ENCODE data around the gene STK17A.

Gene STK17A

GRCh38 chr7:43589133-43589478, 6.2 kb downstream of the STK17A start:
- Histone ChIP-seq H3K36me3 (ENCODE audit: control insufficient read depth in 2 of 2, insufficient read depth in 1 of 2, low read length in 2 of 2) (no peaks in the 10 kb centered on the region), H3K4me1 (ENCODE audit: control insufficient read depth, insufficient read depth, low read length) (peaks cover 32% of the 10 kb centered on the region), H3K27ac (ENCODE audit: extremely low read depth, low read depth, low read length) (no peak overlapping the region), H3K9me3 (ENCODE audit: control insufficient read depth, insufficient read depth, low read depth, low read length) (no peaks in the 10 kb centered on the region), H3K4me3 (ENCODE audit: low read depth, low read length) (no peak overlapping the region)
- ChIA-PET CTCF (interaction anchor here (1.5 to 3.1 kb wide), 2 partner anchors 111 to 250 kb away, joined by 4 to 12 read pairs; no protein-coding TSS in a partner anchor), POLR2A (no interaction called here)
- TF ChIP-seq SP2 (tag by site-specific recombination; IDR thresholded peaks at IDR 0.05) (no peak), ZNF555 (tag by site-specific recombination; conservative IDR thresholded peaks at IDR 0.05) (no peak), ZNF138 (tag by site-specific recombination; IDR thresholded peaks at IDR 0.05; ENCODE audit: borderline replicate concordance) (no peak), ZNF777 (tag by site-specific recombination; IDR thresholded peaks at IDR 0.05; ENCODE audit: borderline replicate concordance) (no peak), ZNF112 (tag by site-specific recombination; IDR thresholded peaks at IDR 0.05) (no peak), MZF1 (tag by site-specific recombination; IDR thresholded peaks at IDR 0.05; ENCODE audit: borderline replicate concordance) (no peak)

- CTCF ChIA-PET: interaction anchor here (3.1 kb wide), 1 partner anchor 110 kb away, joined by 12 read pairs; no protein-coding TSS in a partner anchor
- H3K4me3 ChIP-seq (ENCODE audit: low read depth, low read length): no peak overlapping the region
- H3K27ac ChIP-seq (ENCODE audit: extremely low read depth, low read depth, low read length): no peak overlapping the region
- H3K36me3 ChIP-seq (ENCODE audit: control insufficient read depth in 2 of 2, insufficient read depth in 1 of 2, low read length in 2 of 2): no peaks in the 10 kb centered on the region
- TF ChIP-seq ZNF302 (tag by site-specific recombination; IDR thresholded peaks at IDR 0.05; ENCODE audit: low read depth) (no peak), ZNF664 (tag by site-specific recombination; IDR thresholded peaks at IDR 0.05) (no peak), ZNF311 (tag by site-specific recombination; IDR thresholded peaks at IDR 0.05; ENCODE audit: borderline replicate concordance) (no peak), ZSCAN18 (tag by site-specific recombination; IDR thresholded peaks at IDR 0.05) (no peak), ZNF544 (tag by site-specific recombination; IDR thresholded peaks at IDR 0.05) (no peak), ZNF473 (tag by site-specific recombination; IDR thresholded peaks at IDR 0.05) (no peak), ZFP69B (tag by site-specific recombination; IDR thresholded peaks at IDR 0.05) (no peak), ZFP3 (tag by site-specific recombination; IDR thresholded peaks at IDR 0.05; ENCODE audit: low read depth) (no peak), ZNF747 (tag by site-specific recombination; IDR thresholded peaks at IDR 0.05) (no peak), ZNF792 (tag by site-specific recombination; IDR thresholded peaks at IDR 0.05) (no peak), ZSCAN23 (tag by site-specific recombination; IDR thresholded peaks at IDR 0.05) (no peak)
- TF ChIP-seq, protein P1, sequence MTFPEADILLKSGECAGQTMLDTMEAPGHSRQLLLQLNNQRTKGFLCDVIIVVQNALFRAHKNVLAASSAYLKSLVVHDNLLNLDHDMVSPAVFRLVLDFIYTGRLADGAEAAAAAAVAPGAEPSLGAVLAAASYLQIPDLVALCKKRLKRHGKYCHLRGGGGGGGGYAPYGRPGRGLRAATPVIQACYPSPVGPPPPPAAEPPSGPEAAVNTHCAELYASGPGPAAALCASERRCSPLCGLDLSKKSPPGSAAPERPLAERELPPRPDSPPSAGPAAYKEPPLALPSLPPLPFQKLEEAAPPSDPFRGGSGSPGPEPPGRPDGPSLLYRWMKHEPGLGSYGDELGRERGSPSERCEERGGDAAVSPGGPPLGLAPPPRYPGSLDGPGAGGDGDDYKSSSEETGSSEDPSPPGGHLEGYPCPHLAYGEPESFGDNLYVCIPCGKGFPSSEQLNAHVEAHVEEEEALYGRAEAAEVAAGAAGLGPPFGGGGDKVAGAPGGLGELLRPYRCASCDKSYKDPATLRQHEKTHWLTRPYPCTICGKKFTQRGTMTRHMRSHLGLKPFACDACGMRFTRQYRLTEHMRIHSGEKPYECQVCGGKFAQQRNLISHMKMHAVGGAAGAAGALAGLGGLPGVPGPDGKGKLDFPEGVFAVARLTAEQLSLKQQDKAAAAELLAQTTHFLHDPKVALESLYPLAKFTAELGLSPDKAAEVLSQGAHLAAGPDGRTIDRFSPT (tag by site-specific recombination; IDR thresholded peaks at IDR 0.05): no peak
- TF ChIP-seq, protein P2, sequence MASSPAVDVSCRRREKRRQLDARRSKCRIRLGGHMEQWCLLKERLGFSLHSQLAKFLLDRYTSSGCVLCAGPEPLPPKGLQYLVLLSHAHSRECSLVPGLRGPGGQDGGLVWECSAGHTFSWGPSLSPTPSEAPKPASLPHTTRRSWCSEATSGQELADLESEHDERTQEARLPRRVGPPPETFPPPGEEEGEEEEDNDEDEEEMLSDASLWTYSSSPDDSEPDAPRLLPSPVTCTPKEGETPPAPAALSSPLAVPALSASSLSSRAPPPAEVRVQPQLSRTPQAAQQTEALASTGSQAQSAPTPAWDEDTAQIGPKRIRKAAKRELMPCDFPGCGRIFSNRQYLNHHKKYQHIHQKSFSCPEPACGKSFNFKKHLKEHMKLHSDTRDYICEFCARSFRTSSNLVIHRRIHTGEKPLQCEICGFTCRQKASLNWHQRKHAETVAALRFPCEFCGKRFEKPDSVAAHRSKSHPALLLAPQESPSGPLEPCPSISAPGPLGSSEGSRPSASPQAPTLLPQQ (tag by site-specific recombination; IDR thresholded peaks at IDR 0.05): no peak
- TF ChIP-seq, protein P3, sequence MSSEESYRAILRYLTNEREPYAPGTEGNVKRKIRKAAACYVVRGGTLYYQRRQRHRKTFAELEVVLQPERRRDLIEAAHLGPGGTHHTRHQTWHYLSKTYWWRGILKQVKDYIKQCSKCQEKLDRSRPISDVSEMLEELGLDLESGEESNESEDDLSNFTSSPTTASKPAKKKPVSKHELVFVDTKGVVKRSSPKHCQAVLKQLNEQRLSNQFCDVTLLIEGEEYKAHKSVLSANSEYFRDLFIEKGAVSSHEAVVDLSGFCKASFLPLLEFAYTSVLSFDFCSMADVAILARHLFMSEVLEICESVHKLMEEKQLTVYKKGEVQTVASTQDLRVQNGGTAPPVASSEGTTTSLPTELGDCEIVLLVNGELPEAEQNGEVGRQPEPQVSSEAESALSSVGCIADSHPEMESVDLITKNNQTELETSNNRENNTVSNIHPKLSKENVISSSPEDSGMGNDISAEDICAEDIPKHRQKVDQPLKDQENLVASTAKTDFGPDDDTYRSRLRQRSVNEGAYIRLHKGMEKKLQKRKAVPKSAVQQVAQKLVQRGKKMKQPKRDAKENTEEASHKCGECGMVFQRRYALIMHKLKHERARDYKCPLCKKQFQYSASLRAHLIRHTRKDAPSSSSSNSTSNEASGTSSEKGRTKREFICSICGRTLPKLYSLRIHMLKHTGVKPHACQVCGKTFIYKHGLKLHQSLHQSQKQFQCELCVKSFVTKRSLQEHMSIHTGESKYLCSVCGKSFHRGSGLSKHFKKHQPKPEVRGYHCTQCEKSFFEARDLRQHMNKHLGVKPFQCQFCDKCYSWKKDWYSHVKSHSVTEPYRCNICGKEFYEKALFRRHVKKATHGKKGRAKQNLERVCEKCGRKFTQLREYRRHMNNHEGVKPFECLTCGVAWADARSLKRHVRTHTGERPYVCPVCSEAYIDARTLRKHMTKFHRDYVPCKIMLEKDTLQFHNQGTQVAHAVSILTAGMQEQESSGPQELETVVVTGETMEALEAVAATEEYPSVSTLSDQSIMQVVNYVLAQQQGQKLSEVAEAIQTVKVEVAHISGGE (tag by site-specific recombination; conservative IDR thresholded peaks at IDR 0.05; ENCODE audit: low read depth): no peak
- H3K4me1 ChIP-seq (ENCODE audit: control insufficient read depth, insufficient read depth, low read length): peaks cover 31% of the 10 kb centered on the region
- no peaks in the 10 kb centered on the region for H3K9me3 ChIP-seq (ENCODE audit: control insufficient read depth, insufficient read depth, low read depth, low read length)
- POLR2A ChIA-PET: no interaction called here
Measured at GRCh38 chr7:43589728-43590127, 6.8 kb downstream of the STK17A start.
